ENCODE measurements around the gene PRPSAP2.

DNA sequence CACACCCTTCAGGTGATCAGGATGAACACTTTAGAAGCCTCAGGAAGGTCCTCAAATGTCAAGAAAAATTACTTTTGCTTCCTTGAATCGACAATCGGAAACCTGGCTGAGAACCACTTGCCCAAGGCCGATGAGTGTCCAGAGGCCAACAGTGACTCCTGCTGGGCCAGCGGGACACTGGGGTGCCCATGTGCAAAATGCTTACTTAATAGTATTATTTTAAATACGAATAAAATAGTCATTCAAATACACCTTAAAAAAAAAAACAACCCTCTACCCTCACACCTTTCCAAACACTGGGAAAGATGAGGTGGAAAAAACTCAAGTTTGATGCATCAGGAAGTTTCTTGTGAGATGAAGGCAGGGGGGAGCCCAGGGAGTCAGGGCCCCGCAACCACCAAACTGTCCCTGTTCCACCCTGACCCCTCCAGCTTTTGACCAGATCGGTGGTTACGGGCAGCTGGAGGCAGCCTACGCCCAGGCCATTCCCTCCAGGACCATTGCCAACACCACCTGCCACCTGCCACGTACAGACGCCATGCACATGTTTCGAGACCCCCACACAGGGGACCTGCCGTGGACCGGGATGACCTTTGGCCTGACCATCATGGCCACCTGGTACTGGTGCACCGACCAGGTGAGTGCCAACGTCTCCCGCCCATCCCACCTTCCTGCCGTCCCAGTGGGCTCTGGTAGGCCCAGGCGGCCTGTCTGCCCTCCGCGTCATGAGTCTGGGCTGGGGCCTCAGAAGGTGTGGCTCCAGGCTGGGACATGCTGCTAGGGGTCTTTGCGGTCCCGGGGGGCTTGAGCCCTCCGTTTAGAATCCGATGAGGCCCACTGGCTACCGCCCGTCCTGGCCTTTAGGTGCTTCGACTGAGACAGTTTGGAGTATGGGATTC lies 112.9 kb downstream of the PRPSAP2 start:
- TF ChIP-seq, protein P1, sequence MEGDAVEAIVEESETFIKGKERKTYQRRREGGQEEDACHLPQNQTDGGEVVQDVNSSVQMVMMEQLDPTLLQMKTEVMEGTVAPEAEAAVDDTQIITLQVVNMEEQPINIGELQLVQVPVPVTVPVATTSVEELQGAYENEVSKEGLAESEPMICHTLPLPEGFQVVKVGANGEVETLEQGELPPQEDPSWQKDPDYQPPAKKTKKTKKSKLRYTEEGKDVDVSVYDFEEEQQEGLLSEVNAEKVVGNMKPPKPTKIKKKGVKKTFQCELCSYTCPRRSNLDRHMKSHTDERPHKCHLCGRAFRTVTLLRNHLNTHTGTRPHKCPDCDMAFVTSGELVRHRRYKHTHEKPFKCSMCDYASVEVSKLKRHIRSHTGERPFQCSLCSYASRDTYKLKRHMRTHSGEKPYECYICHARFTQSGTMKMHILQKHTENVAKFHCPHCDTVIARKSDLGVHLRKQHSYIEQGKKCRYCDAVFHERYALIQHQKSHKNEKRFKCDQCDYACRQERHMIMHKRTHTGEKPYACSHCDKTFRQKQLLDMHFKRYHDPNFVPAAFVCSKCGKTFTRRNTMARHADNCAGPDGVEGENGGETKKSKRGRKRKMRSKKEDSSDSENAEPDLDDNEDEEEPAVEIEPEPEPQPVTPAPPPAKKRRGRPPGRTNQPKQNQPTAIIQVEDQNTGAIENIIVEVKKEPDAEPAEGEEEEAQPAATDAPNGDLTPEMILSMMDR (IDR thresholded peaks at IDR 0.05) = no peak
- no peak for TF ChIP-seq POLR2AphosphoS5 (IDR thresholded peaks at IDR 0.05; ENCODE audit: insufficient read depth in 1 of 2, low read depth in 1 of 2)
- no peak for TF ChIP-seq POLR2A (IDR thresholded peaks at IDR 0.05)

Data from vagina (tissue), 2 donors.